GM12878 (cell line): ENCODE data around the gene CRACDL.

ENCODE experiments used
- CREB1 ChIP-seq: IDR thresholded peaks from 2 replicates; pipeline ENCODE4 v1.6.1; 2012; ENCODE audit warnings: low read depth, mild to moderate bottlenecking, inconsistent platforms
- CTCF ChIP-seq, 3 experiments: IDR thresholded peaks in 2 of 3; conservative IDR thresholded peaks in 1 of 3; 2 replicates each; pipeline ENCODE4 v1.5.1; 2011; ENCODE audit warnings: low read depth in 3 of 3, low read length in 3 of 3, mild to moderate bottlenecking in 3 of 3, control low read depth in 2 of 3, moderate library complexity in 2 of 3, inconsistent platforms in 1 of 3, mixed read lengths in 1 of 3; ENCODE audit not compliant: control insufficient read depth in 2 of 3, insufficient read depth in 1 of 3; ENCODE audit errors: extremely low read depth in 1 of 3
- ZBED1 ChIP-seq: IDR thresholded peaks from 2 replicates; pipeline ENCODE4 v1.6.1; 2016; ENCODE audit warnings: borderline replicate concordance
- ZNF274 ChIP-seq: IDR thresholded peaks from one replicate; pipeline ENCODE4 v1.8.0; 2011; ENCODE audit not compliant: insufficient read length, insufficient read depth

GRCh38 chr2:98751748-98752147 lies 184.3 kb downstream of the CRACDL start:
- TF ChIP-seq ZBED1 (no peak), ZNF274 (no peak), CTCF (IDR thresholded peaks at IDR 0.05 in 2 of 3, conservative IDR thresholded peaks at IDR 0.05 in 1 of 3; ENCODE audit: control insufficient read depth in 2 of 3, extremely low read depth in 1 of 3, insufficient read depth in 1 of 3, low read depth in 3 of 3, low read length in 3 of 3) (no peak), CREB1 (no peak)
